IPS-NIHi7 (cell line): ENCODE results near the gene RAMP1.

Source experiments
- DNase-seq: peaks from one replicate; pipeline ENCODE4 v3.0.0; 2012; ENCODE audit warnings: mixed read lengths; ENCODE audit errors: extremely low spot score

RAMP1 gene

GRCh38 chr2:237895544-237896506, 36.4 kb downstream of the RAMP1 start:
- no peak for DNase-seq

DNA sequence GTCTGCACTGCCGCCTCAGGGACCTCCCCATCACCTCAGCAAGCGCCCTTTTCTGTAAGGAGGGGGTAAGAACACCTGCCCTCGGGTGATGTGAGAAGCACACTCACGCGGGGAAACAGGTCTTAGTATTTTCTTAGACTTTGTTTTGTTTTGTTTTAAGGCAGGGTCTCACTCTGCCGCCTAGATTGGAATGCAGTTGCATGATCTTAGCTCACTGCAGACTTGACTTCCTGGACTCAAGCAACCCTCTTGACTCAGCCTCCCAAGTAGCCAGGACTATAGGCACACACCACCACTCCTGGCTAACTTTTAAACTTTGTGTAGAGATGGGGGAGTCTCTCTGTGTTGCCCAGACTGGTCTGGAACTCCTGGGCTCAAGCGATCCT, 37.1 kb downstream of the RAMP1 start:
- DNase-seq: no peak

GRCh38 chr2:237896956-237897355, 37.5 kb downstream of the RAMP1 start:
- no peak for DNase-seq

DNA sequence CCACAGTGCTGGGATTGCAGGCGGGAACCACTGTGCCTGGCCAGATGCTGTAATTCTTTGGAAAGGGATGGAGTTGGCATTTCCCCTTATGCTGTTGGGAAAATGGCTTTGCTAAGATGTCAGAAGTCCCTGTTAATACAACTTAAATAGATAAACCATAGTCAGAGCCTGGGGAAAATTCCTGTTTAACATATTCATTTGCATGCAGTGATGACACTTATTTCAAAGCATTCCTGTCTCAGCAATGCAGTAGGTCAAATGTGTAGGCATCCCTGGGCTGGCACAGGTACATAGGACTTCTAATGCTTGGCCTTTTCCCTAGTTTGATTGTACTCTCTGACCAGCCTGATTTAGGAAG, 38.6 kb downstream of the RAMP1 start:
- no peak for DNase-seq

DNA sequence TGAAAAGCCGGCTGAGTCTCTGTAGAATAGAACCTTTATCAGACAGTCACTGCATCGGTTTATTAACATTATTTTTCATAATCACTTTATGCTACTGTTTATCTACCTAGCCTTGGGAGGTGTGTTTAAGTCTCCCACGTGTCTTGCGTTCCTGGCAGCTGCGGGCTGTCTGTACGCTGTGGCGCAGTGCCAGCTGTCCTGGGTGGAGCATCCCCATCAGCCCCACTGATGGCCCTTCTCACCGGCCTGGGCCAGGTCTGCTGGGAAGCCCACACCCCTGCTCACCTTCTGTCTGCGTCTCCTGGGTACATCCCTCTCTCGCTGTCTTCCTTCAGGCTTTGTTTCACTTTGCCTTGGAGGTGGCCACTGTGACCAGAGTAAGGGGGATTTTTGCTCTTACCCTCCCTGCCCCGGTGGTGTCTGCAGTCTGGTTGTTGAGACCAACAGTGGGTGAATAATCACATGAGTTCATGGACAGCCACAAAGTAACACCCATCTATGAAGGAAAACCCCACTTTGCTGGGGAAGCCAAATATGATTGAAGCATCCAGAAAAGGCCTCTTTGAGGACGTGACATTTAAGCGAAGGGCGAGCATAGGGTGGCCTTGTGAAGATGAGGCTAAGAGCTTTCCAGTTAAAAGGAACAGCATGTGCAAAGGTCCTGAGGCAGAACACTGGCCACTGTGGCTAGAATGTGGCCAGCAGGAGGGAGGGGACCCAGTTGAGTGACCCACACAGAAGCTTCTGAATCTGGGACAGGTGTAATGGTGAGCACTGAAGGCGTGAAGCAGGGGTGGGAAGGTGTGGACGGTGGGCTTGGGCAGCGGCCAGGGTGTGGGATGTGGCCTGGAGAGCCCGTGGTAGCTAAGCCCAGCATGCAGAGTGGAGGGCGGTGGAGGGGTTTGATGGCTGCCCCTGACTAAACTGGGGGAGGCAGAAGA, 41.7 kb downstream of the RAMP1 start:
- DNase-seq: no peak

- DNase-seq: no peak
These were observed 42.8 kb downstream of the RAMP1 start for GRCh38 chr2:237901932-237902850.

GRCh38 chr2:237904831-237905599, 45.6 kb downstream of the RAMP1 start:
- no peak for DNase-seq

DNA sequence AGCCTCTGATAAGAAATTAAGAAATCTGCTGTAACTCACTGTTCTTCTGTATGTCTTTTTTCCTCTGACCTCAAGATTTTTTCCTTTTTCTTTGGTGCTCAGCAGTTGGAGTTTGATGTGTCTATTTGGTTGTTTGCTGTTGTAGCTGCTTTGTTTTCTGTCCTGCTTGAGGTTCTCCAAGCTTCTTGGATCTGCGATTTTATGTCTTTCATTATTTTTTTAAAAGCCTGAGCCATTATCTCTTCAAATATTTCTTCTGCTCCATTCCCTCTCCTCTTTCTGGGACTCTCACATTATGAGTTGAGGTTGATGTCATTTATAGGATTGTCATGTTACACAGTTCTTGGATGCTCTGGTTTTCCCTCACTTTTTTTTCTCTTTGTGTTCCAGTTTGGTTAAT, 47.7 kb downstream of the RAMP1 start:
- no peak for DNase-seq

- DNase-seq: no peak
These were observed 49.8 kb downstream of the RAMP1 start for GRCh38 chr2:237909075-237909695.

GRCh38 chr2:237909801-237910475, 50.5 kb downstream of the RAMP1 start:
- DNase-seq: no peak

DNA sequence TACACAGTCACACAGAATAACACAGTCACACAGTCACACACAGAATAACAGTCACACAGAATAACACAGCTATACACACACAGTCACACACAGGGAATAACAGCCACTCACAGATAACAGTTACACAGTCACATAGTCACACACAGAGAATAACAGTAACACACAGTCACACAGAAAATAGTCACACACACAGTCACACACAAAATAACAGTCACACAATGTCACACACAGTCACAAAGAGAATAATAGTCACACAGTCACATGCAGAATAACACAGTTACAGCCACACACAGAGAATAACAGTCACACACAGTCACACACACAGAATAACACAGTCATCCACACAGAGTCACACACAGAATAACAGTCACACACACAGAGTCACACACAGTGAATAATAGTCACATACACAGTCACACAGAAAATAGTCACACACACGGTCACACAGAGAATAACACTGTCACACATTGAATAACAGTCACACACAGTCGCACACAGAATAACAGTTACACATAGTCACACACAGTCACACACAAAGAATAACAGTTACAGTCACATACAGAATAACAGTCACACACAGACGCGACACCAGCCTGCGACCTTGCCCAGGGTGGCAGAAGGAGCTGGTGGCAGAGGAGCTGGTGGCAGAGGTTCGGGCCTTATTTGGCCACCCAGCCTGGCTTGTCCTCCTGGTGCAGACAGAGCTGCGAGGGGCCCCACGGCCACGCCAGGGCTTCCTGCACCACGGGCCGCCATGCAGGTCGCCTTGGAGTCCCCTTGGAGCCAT, 51.3 kb downstream of the RAMP1 start:
- DNase-seq: no peak

- DNase-seq: no peak
These were observed 52.1 kb downstream of the RAMP1 start for GRCh38 chr2:237911363-237912017.

- DNase-seq: no peak
These were observed 53.1 kb downstream of the RAMP1 start for GRCh38 chr2:237912271-237913192.

GRCh38 chr2:237913193-237913917, 53.9 kb downstream of the RAMP1 start:
- DNase-seq: no peak

- DNase-seq: no peak
These were observed 56.2 kb downstream of the RAMP1 start for GRCh38 chr2:237915576-237915975.

DNA sequence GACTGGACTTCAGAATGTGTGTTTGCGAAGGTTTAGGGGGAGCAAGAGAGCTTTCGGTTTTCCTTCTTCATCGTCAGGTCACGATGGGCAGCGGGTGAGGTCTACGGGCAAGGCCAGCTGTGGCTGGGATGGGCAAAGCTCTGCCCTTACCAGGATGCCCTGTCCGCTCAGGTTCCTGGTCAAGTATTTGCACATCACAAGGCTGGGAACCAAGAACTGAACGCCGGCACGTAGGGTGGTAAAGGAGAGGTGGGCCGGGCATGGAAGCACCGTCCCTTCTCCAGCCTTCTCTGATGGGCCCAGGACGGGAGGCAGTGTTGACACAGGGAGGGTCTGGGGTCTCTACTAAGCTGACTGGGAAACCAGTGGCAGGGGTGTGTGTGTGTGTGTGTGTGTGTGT, 56.9 kb downstream of the RAMP1 start:
- DNase-seq: no peak
